AG09309 (cell line): Measurements from ENCODE around the gene ASB15.

Source experiments
- DNase-seq: peaks from one replicate; pipeline ENCODE4 v3.0.0-alpha.2; 2010; ENCODE audit warnings: low read depth
- H3K4me3 ChIP-seq: 2 replicates; pipeline ENCODE4 v1.5.1; 2011; ENCODE audit warnings: mild to moderate bottlenecking, low read depth, low read length, moderate library complexity; ENCODE audit not compliant: control insufficient read depth
- TF ChIP-seq, protein P1 (sequence below): IDR thresholded peaks from 2 replicates; pipeline ENCODE4 v1.5.1; 2011; ENCODE audit warnings: mild to moderate bottlenecking, low read depth, low read length, inconsistent platforms; ENCODE audit not compliant: insufficient read depth, control insufficient read depth; ENCODE audit errors: missing control alignments

Gene ASB15

DNA sequence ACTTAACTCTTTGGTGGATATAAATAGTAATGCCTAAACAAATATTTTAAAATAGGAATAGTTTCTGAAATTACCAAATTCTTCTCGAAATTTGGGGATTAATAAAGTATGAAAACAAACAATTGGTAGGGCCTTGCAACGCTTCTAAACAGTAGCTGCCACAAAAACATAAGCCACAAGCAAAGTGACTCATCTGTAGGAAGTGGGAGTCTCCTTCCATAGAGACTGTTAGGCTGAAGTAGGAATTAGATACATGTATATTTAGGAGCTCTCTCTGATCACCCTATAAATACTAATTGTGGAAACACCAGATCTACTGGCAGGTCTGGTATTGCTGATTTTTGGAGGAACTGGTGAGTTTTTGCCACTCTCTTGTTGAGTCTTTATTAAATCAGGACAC lies 48.3 kb downstream of the ASB15 start:
- H3K4me3 ChIP-seq: no peak overlapping the region
- no peak for DNase-seq
- TF ChIP-seq, protein P1, sequence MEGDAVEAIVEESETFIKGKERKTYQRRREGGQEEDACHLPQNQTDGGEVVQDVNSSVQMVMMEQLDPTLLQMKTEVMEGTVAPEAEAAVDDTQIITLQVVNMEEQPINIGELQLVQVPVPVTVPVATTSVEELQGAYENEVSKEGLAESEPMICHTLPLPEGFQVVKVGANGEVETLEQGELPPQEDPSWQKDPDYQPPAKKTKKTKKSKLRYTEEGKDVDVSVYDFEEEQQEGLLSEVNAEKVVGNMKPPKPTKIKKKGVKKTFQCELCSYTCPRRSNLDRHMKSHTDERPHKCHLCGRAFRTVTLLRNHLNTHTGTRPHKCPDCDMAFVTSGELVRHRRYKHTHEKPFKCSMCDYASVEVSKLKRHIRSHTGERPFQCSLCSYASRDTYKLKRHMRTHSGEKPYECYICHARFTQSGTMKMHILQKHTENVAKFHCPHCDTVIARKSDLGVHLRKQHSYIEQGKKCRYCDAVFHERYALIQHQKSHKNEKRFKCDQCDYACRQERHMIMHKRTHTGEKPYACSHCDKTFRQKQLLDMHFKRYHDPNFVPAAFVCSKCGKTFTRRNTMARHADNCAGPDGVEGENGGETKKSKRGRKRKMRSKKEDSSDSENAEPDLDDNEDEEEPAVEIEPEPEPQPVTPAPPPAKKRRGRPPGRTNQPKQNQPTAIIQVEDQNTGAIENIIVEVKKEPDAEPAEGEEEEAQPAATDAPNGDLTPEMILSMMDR: no peak

- TF ChIP-seq, protein P1: no peak
Measured at GRCh38 chr7:123650595-123650994, 49.0 kb downstream of the ASB15 start.

GRCh38 chr7:123652406-123652805 lies 50.8 kb downstream of the ASB15 start:
- DNase-seq: no peak
- no peak overlapping the region for H3K4me3 ChIP-seq
- TF ChIP-seq, protein P1: no peak

More at GRCh38 chr7:123650595-123650994, 49.0 kb downstream of the ASB15 start:
- DNase-seq: no peak
- no peak overlapping the region for H3K4me3 ChIP-seq

DNA sequence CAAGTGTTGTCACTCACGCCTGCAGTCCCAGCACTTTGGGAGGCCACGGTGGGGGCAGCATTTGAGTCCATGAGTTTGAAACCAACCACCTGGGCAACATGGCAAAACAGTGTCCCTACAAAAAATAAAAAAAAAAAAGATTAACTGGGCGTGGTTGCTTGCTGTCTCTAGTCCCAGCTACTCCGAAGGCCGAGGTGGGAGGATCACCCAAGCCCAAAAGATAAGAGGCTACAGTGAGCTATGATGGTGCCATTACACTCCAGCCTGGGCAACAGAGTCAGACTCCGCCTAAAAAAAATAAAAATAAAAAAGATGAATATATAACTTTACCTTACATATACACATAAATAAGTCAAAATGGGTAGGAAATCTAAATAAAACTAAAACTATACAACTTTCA lies 51.5 kb downstream of the ASB15 start:
- DNase-seq: no peak
- no peak overlapping the region for H3K4me3 ChIP-seq
- TF ChIP-seq, protein P1: no peak

GRCh38 chr7:123655614-123656013 lies 54.0 kb downstream of the ASB15 start, which contains the start of gene LMOD2:
Gene LMOD2, plus strand, starts transcription at chr7:123655866. Its CDS starts 98 bp downstream, at chr7:123655964.
- H3K4me3 ChIP-seq: no peak within 1 kb of the TSS
- DNase-seq: no peak
- TF ChIP-seq, protein P1: no peak

DNA sequence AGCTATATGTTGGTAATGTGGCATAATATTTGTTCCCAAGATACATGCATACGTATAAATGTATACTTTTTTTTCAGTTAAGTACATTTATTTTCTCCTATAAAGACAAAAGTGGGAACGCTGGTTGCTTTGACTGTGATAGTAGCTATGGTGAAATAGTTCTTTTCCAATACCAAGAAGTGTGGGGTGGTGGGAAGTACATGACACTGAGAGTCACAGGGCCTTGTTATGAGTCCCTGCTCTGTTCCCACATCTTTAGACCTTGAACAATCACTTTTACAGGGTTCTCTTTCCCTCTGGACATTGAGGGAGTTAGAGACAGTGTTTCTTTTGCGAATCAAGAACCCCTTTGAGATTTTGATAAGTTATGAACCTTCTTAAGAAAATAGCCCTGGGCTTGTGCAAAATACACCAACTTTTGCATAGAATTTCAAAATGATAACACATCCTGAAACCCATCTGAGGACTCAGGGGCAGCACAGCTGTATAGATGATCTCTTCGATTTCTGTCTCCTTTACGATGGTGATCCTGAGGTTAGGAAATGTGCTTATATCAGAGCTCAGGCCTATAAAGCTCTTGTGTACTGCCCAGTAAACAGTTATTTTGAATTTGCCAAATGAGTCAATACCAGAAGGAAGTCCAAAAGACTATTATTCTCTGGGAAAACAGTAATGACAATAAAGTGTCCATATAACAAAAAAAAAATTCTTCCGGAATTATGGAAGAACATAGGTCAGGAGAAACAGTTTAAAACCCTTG lies 55.1 kb downstream of the ASB15 start:
- TF ChIP-seq, protein P1: no peak

More for the DNA sequence above, 55.1 kb downstream of the ASB15 start:
- no peak for DNase-seq
- H3K4me3 ChIP-seq: no peak overlapping the region
